ENCODE data around the gene PGBD1.

DNA sequence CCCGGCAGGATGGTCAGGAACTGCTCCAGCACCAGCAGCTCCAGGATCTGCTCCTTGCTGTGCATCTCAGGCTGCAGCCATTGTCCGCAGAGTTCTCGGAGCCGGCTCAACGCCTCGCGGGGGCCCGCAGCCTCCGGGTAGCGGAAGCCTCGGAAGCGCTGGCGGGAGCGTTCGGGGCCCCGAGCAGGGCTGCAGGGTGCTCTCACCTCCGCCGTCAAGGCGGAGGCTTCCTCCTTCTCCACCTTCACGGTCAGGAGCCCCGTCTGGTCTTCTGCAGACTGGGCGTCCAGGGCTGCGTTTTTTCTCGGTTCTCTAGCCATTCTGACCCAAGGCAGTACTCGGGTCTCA, 29.7 kb upstream of the PGBD1 start:
- no peak for TF ChIP-seq CTCF (conservative IDR thresholded peaks at IDR 0.05)
- no peak for TF ChIP-seq ZFX (IDR thresholded peaks at IDR 0.05)
